Testis (tissue), 2 donors: ENCODE results near the gene EPB41L2.

ENCODE experiments used
- CTCF ChIP-seq, 3 experiments: fragments of 450-650 bp in 2 of 3; fragments of 200-600 bp in 1 of 3; sonication (generic) in 1 of 3; IDR thresholded peaks; one replicate each; pipeline ENCODE4 v1.5.1; 2016 to 2019; ENCODE audit warnings: antibody characterized with exemption in 3 of 3, mild to moderate bottlenecking in 2 of 3, moderate library complexity in 1 of 3
- POLR2A ChIP-seq: fragments of 450-650 bp; IDR thresholded peaks from one replicate; pipeline ENCODE4 v1.6.1; 2017; ENCODE audit warnings: antibody characterized with exemption, mild to moderate bottlenecking, moderate library complexity

DNA sequence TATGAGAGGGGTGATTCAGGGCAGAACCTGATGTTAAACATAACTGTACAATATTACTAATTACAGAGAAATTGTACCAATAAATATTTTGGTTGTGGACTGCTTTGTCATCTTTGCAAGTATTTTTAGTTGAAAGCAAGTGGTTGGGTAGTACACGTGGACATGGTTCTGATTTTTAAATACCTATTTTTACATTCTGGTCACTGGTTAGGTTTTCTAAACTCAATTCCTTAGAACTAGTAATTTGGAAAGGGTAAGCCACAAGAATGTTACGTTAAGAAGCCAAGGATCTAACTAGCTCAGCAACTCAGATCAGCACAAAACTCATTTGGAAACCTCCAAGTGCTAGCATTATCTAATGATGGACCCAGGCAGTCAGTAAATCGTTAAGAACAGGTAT, 2.7 kb downstream of the EPB41L2 start:
- TF ChIP-seq CTCF (IDR thresholded peaks at IDR 0.05), result no peak
- no peak for TF ChIP-seq POLR2A
